MM.1S (cell line): ENCODE results near the gene CAPZA2.

Experiments
- DNase-seq: peaks from one replicate; pipeline ENCODE4 v3.0.0-alpha.2; 2015
- H2AFZ ChIP-seq: fragments of 300-600 bp; sonication (generic); 2 replicates; pipeline ENCODE4 v1.6.0; 2016; ENCODE audit warnings: antibody characterized with exemption, low read length
- H3F3A ChIP-seq: fragments of 300-600 bp; sonication (generic); 2 replicates; pipeline ENCODE4 v1.6.1; 2016; ENCODE audit warnings: mild to moderate bottlenecking, antibody characterized with exemption, low read length, moderate library complexity, mixed read lengths; ENCODE audit not compliant: insufficient read depth
- H3K27ac ChIP-seq: fragments of 300-600 bp; sonication (generic); 2 replicates; pipeline ENCODE4 v1.5.1; 2016; ENCODE audit warnings: mild to moderate bottlenecking, low read length
- H3K27me3 ChIP-seq: fragments of 300-600 bp; sonication (generic); replicated peaks from 2 replicates; pipeline ENCODE4 v1.6.0; 2016; ENCODE audit warnings: low read length; ENCODE audit not compliant: insufficient read depth
- H3K36me3 ChIP-seq: fragments of 300-600 bp; sonication (generic); replicated peaks from 2 replicates; pipeline ENCODE4 v1.6.1; 2016; ENCODE audit warnings: mild to moderate bottlenecking, low read length, mixed read lengths; ENCODE audit not compliant: insufficient read depth
- H3K4me1 ChIP-seq: fragments of 300-600 bp; sonication (generic); 2 replicates; pipeline ENCODE4 v1.6.1; 2016; ENCODE audit warnings: low read length, mixed read lengths
- H3K4me2 ChIP-seq: fragments of 300-600 bp; sonication (generic); 2 replicates; pipeline ENCODE4 v1.6.0; 2016; ENCODE audit warnings: low read depth, low read length
- H3K4me3 ChIP-seq: fragments of 300-600 bp; sonication (generic); 2 replicates; pipeline ENCODE4 v1.5.1; 2016; ENCODE audit warnings: low read length, mixed read lengths
- H3K79me2 ChIP-seq: fragments of 300-600 bp; sonication (generic); 2 replicates; pipeline ENCODE4 v1.6.1; 2016; ENCODE audit warnings: mixed run types, low read length, mixed read lengths
- H3K9ac ChIP-seq: fragments of 300-600 bp; sonication (generic); 2 replicates; pipeline ENCODE4 v1.6.1; 2016; ENCODE audit warnings: low read length, mixed read lengths
- H3K9me2 ChIP-seq: fragments of 300-600 bp; sonication (generic); replicated peaks from 2 replicates; pipeline ENCODE4 v1.6.1; 2016; ENCODE audit warnings: mild to moderate bottlenecking, low read length, mixed read lengths; ENCODE audit not compliant: insufficient read depth
- H3K9me3 ChIP-seq: fragments of 300-600 bp; sonication (generic); replicated peaks from 2 replicates; pipeline ENCODE4 v1.6.1; 2016; ENCODE audit warnings: mild to moderate bottlenecking, low read length, mixed read lengths; ENCODE audit not compliant: insufficient read depth
- H4K20me1 ChIP-seq: fragments of 300-600 bp; sonication (generic); 2 replicates; pipeline ENCODE4 v1.6.1; 2016; ENCODE audit warnings: mild to moderate bottlenecking, low read length, moderate library complexity, mixed read lengths; ENCODE audit not compliant: insufficient read depth
- EZH2 ChIP-seq: fragments of 300-600 bp; sonication (generic); optimal IDR thresholded peaks from 2 replicates; pipeline ENCODE3; 2017; ENCODE audit warnings: low read depth, mild to moderate bottlenecking, antibody characterized with exemption, low read length, mixed read lengths
- EZH2phosphoT487 ChIP-seq: fragments of 300-600 bp; sonication (generic); IDR thresholded peaks from 2 replicates; pipeline ENCODE4 v1.6.1; 2018; ENCODE audit warnings: antibody characterized with exemption, low read length
- TF ChIP-seq, protein P1 (sequence below): fragments of 300-600 bp; sonication (generic); IDR thresholded peaks from 2 replicates; pipeline ENCODE4 v1.5.1; 2016; ENCODE audit warnings: antibody characterized with exemption, low read length, mixed read lengths

The CAPZA2 gene

DNA sequence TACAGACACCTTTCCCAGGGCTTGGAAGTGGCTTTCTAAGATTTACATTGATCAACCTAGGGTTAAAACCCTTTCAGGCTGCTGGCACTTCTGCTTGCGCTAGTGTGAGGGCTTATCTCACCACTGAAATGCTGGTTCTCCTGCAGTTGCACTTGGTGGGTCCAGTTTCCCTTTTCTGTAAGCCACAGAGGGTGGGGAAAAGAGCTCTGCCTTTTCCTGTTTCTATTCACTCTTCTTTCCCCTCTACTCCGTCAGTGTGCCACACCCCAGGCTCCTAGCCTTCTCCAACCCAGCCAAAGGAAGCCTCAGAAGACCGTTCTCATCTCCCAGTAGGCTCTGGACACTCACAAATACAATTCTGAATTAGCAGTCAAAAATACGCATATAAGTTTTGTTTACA lies 19.0 kb upstream of the CAPZA2 start:
- TF ChIP-seq EZH2phosphoT487 (no peak), EZH2 (no peak)
- TF ChIP-seq, protein P1, sequence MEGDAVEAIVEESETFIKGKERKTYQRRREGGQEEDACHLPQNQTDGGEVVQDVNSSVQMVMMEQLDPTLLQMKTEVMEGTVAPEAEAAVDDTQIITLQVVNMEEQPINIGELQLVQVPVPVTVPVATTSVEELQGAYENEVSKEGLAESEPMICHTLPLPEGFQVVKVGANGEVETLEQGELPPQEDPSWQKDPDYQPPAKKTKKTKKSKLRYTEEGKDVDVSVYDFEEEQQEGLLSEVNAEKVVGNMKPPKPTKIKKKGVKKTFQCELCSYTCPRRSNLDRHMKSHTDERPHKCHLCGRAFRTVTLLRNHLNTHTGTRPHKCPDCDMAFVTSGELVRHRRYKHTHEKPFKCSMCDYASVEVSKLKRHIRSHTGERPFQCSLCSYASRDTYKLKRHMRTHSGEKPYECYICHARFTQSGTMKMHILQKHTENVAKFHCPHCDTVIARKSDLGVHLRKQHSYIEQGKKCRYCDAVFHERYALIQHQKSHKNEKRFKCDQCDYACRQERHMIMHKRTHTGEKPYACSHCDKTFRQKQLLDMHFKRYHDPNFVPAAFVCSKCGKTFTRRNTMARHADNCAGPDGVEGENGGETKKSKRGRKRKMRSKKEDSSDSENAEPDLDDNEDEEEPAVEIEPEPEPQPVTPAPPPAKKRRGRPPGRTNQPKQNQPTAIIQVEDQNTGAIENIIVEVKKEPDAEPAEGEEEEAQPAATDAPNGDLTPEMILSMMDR, result no peak
- Histone ChIP-seq H3F3A (0 out of 2 replicates have a peak, but pooled peaks cover 4% of the 10 kb centered on the region), H3K79me2 (no peaks in the 10 kb centered on the region), H3K4me1 (0 out of 2 replicates have a peak, but pooled peaks cover 7% of the 10 kb centered on the region), H3K9me2 (no peaks in the 10 kb centered on the region), H2AFZ (peak overlapping the region; percentile 9), H3K4me3 (peak overlapping the region; percentile 16; the same call in 1 of the 2 replicates), H3K9ac (no peak overlapping the region), H3K27ac (no peak overlapping the region), H3K4me2 (peak overlapping the region; percentile 38; the same call in 1 of the 2 replicates), H3K9me3 (no peaks in the 10 kb centered on the region), H3K27me3 (no peaks in the 10 kb centered on the region), H3K36me3 (no peaks in the 10 kb centered on the region), H4K20me1 (no peaks in the 10 kb centered on the region)
- DNase-seq, result no peak

DNA sequence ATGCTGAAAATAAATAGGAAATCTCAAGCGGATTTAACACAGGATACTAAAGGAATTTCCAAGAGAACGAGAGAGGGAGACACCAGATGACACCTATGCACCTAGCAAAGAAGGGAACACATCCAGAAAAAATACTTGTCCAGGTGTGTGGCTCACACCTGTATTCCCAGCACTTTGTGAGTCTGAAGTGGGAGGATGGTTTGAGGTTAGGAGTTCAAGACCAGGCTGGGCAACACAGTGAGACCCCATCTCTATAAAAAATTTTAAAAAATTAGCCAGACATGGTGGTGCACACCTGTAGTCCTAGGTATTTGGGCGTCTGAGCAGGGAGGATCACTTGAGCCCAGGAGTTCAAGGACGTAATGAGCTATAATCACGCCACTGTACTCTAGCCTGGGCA lies 11.2 kb upstream of the CAPZA2 start:
- no peak overlapping the region for H3K4me2 ChIP-seq
- H3K79me2 ChIP-seq, result no peaks in the 10 kb centered on the region
- H4K20me1 ChIP-seq, result no peaks in the 10 kb centered on the region
- no peaks in the 10 kb centered on the region for H3K36me3 ChIP-seq
- H3K4me3 ChIP-seq, result no peak overlapping the region
- H2AFZ ChIP-seq, result no peak overlapping the region
- H3K9me2 ChIP-seq, result no peaks in the 10 kb centered on the region
- no peaks in the 10 kb centered on the region for H3K27me3 ChIP-seq
- no peak for TF ChIP-seq EZH2
- H3K4me1 ChIP-seq, result no peaks in the 10 kb centered on the region
- H3F3A ChIP-seq, result no peaks in the 10 kb centered on the region
- no peak overlapping the region for H3K27ac ChIP-seq
- DNase-seq, result no peak
- H3K9ac ChIP-seq, result no peak overlapping the region
- H3K9me3 ChIP-seq, result no peaks in the 10 kb centered on the region

DNA sequence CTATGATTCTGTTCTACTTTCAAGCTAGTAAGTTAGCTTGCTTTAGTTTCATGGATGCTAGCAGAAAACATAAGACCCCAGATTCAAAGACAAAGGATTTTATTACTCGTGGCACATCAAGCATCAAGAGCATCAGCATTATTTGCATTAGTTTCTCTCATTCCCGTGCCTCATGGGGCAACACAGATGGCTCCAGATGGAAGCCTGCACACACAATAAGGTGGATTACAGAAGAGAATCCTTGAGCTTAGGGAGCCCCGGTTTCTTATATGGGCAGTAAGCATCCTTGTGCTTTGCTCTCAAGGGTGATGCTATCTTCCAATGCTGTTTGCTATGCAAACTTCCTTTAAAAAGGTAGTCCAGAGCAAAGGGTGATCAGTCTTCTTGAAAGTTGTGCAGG lies 10.7 kb upstream of the CAPZA2 start:
- H3K36me3 ChIP-seq, result no peaks in the 10 kb centered on the region
- no peak for DNase-seq
- no peak overlapping the region for H3K9ac ChIP-seq
- no peaks in the 10 kb centered on the region for H3K27me3 ChIP-seq
- no peaks in the 10 kb centered on the region for H4K20me1 ChIP-seq
- no peaks in the 10 kb centered on the region for H3K9me2 ChIP-seq
- no peak overlapping the region for H3K27ac ChIP-seq
- TF ChIP-seq EZH2phosphoT487 (no peak), EZH2 (no peak)
- TF ChIP-seq, protein P1, result no peak
- no peaks in the 10 kb centered on the region for H3K79me2 ChIP-seq
- H3K4me2 ChIP-seq, result no peak overlapping the region
- no peak overlapping the region for H3K4me3 ChIP-seq
- H3K4me1 ChIP-seq, result no peaks in the 10 kb centered on the region
- no peak overlapping the region for H2AFZ ChIP-seq
- no peaks in the 10 kb centered on the region for H3F3A ChIP-seq
- H3K9me3 ChIP-seq, result no peaks in the 10 kb centered on the region

DNA sequence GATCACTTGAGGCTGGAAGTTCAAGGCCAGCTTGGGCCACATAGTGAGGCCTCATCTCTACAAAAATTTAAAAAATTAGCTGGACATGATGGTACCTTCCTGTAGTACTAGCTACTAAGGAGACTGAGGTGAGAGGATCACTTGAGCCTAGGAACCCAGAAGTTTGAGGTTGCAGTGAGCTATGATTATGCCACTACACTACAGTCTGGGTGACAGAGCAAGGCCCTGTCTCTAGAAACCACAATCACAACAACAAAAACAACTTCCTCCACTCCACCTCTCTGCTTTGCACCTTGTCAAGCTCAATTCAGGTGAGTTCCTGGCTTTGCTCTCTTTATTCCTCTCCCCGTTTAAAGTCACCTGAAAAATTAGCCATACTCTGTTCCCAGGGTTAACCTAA lies 8.3 kb upstream of the CAPZA2 start:
- Histone ChIP-seq H3K4me1 (peaks cover under 1% of the 10 kb centered on the region; the same call in 1 of the 2 replicates), H3K27me3 (no peaks in the 10 kb centered on the region), H3K9me3 (no peaks in the 10 kb centered on the region), H2AFZ (no peak overlapping the region), H3K79me2 (no peaks in the 10 kb centered on the region), H3K4me3 (no peak overlapping the region), H3K27ac (no peak overlapping the region), H3F3A (no peaks in the 10 kb centered on the region), H3K4me2 (no peak overlapping the region), H4K20me1 (no peaks in the 10 kb centered on the region), H3K9me2 (no peaks in the 10 kb centered on the region), H3K9ac (no peak overlapping the region), H3K36me3 (no peaks in the 10 kb centered on the region)
- no peak for DNase-seq
- TF ChIP-seq, protein P1, result no peak
- TF ChIP-seq EZH2 (no peak), EZH2phosphoT487 (no peak)
